Tibial artery (tissue), 4 donors: Measurements from ENCODE around the gene UBAC2.

ENCODE experiments used
- DNase-seq, 2 donors: peaks; one replicate each; pipeline ENCODE4 v3.0.0-alpha.2; 2019
- H3K27ac ChIP-seq, 2 donors: fragments of 200-600 bp; sonication (generic) in 1 of 2; 1 replicate in 1 of 2; 2 replicates in 1 of 2; pipeline ENCODE4 v1.5.1; 2018 to 2019; ENCODE audit warnings: mild to moderate bottlenecking in 1 of 2
- H3K27me3 ChIP-seq, 2 donors: fragments of 200-600 bp; sonication (generic) in 1 of 2; one replicate each; pipeline versions ENCODE4 v1.5.1 to v1.6.0; 2016 to 2019
- H3K36me3 ChIP-seq, 3 donors: fragments of 200-600 bp; sonication (generic) in 2 of 3; one replicate each; pipeline ENCODE4 v1.5.1; 2016 to 2019; ENCODE audit warnings: mild to moderate bottlenecking in 2 of 3
- H3K4me1 ChIP-seq, 4 donors: fragments of 200-600 bp; sonication (generic) in 2 of 4; 1 replicate in 3 of 4; 2 replicates in 1 of 4; pipeline ENCODE4 v1.5.1; 2016 to 2019
- H3K4me3 ChIP-seq, 2 donors: fragments of 200-600 bp; sonication (generic) in 1 of 2; 1 replicate in 1 of 2; 2 replicates in 1 of 2; pipeline ENCODE4 v1.5.1; 2018 to 2019; ENCODE audit warnings: mild to moderate bottlenecking in 2 of 2
- H3K9me3 ChIP-seq, 3 donors: fragments of 200-600 bp; sonication (generic) in 1 of 3; one replicate each; pipeline ENCODE4 v1.5.1; 2016 to 2019
- CTCF ChIP-seq, 2 experiments: fragments of 200-600 bp in 1 of 2; fragments of 450-650 bp in 1 of 2; IDR thresholded peaks; one replicate each; pipeline ENCODE4 v1.5.1; 2017 to 2019; ENCODE audit warnings: antibody characterized with exemption in 2 of 2, mild to moderate bottlenecking in 1 of 2, moderate library complexity in 1 of 2
- intact Hi-C: fragments of 100-400 bp; cut with DNase I; formaldehyde crosslinking; loops from one replicate; pipeline ENCODE4 v1.15.0; 2023; ENCODE audit warnings: low total_unique reads

UBAC2 gene

GRCh38 chr13:99367106-99367616 lies 166.5 kb downstream of the UBAC2 start:
- no peak for TF ChIP-seq CTCF (IDR thresholded peaks at IDR 0.05)
- Histone ChIP-seq H3K27ac (no peak overlapping the region), H3K27me3 (no peaks in the 10 kb centered on the region), H3K36me3 (peaks cover 10 to 30% (median 24%) of the 10 kb centered on the region in 3 donors), H3K4me3 (no peak overlapping the region), H3K4me1 (no peaks in the 10 kb centered on the region), H3K9me3 (no peaks in the 10 kb centered on the region)
- DNase-seq, result no peak
- intact Hi-C loops, result no loop called here

GRCh38 chr13:99367663-99368448 lies 167.2 kb downstream of the UBAC2 start:
- peaks cover 10 to 34% (median 30%) of the 10 kb centered on the region in 3 donors for H3K36me3 ChIP-seq
- TF ChIP-seq CTCF (IDR thresholded peaks at IDR 0.05), result no peak
- no peaks in the 10 kb centered on the region for H3K4me1 ChIP-seq
- no peak overlapping the region for H3K4me3 ChIP-seq
- no peak for DNase-seq
- intact Hi-C loops, result no loop called here
- no peak overlapping the region for H3K27ac ChIP-seq
- H3K27me3 ChIP-seq, result no peaks in the 10 kb centered on the region
- H3K9me3 ChIP-seq, result no peaks in the 10 kb centered on the region

DNA sequence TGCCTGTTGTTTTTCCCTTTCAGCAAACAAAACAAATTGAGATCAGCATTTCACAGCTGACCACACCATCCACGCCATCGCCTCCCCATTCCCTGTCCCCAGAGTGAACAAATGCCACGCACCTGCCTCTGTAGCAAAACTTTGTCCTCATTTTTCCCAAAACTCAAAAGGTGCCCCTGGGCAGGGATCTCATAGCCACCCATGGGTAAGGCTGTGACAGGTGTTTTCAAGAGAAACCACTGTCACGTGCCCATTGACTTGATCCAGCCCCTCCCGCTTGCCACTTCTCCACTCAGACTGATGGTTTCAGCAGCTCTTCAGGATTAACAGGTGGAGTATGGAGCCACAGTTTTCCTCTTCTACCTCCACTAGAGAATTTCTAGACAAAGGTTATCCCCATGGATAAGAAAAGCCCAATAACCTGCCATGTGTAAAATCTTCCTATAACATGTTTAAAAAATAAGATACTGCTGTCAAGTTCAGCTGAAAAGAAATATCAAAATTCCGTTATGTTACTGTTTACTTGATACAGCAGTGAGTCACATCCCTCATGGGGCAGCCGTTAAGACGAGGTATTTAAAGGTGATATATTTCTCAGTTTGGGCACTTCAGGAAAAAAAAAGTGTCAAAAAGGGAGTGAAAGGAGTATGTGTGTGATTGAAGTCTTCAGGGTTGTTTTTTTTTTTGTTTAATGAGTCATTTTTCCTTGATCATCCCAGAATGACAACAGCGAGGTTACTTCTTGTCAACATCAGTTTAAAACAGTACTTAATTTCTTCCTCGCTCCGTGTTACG lies 170.0 kb downstream of the UBAC2 start:
- H3K4me3 ChIP-seq, result no peak overlapping the region
- peaks cover 10 to 34% (median 34%) of the 10 kb centered on the region in 3 donors for H3K36me3 ChIP-seq
- no peak for DNase-seq
- TF ChIP-seq CTCF (IDR thresholded peaks at IDR 0.05), result no peak
- intact Hi-C loops, result no loop called here
- no peaks in the 10 kb centered on the region for H3K27me3 ChIP-seq
- H3K4me1 ChIP-seq, result no peaks in the 10 kb centered on the region
- H3K27ac ChIP-seq, result no peak overlapping the region
- H3K9me3 ChIP-seq, result no peaks in the 10 kb centered on the region

DNA sequence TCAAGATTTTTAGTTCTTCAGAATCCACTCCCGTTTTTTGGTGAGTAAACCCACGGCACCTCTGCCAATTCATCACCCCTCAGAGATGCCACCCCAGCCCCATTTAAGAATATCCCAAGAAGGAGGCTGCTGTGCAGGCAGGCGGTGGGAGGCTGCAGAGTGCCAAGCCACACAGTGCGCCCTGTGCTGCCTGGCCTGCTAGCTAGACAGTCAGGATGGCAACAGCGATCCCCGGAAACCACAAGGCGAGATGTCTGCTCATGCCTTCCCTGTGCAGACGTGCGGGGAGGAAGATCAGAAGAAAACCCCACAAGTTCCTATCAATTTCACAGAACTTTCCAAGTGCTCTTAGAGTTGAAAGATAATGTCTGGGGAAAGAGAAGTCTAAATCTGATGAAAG lies 171.3 kb downstream of the UBAC2 start:
- Histone ChIP-seq H3K4me1 (no peaks in the 10 kb centered on the region), H3K9me3 (no peaks in the 10 kb centered on the region), H3K27ac (no peak overlapping the region), H3K4me3 (no peak overlapping the region), H3K27me3 (no peaks in the 10 kb centered on the region), H3K36me3 (peaks cover 10 to 42% (median 36%) of the 10 kb centered on the region in 3 donors)
- TF ChIP-seq CTCF (IDR thresholded peaks at IDR 0.05), result no peak
- no peak for DNase-seq
- intact Hi-C loops, result no loop called here

- DNase-seq, result no peak
- Histone ChIP-seq H3K4me1 (no peaks in the 10 kb centered on the region), H3K36me3 (peaks cover 5 to 57% (median 33%) of the 10 kb centered on the region in 3 donors), H3K9me3 (no peaks in the 10 kb centered on the region), H3K27me3 (no peaks in the 10 kb centered on the region), H3K27ac (no peak overlapping the region), H3K4me3 (no peak overlapping the region)
- no peak for TF ChIP-seq CTCF (IDR thresholded peaks at IDR 0.05)
- intact Hi-C loops, result no loop called here
Measured at GRCh38 chr13:99373436-99373835, 172.8 kb downstream of the UBAC2 start.
